CD4-positive, CD25-positive, alpha-beta regulatory T cell (primary cell): ENCODE measurements around the gene PPARD. TPM values are rescaled to one million over a fixed set of nuclear protein-coding genes. Genes with fewer than 3 reads are reported as not detected.
"Not testable (repeated sequence)": the region's sequence is repeated elsewhere in the genome, so short reads cannot be mapped to it uniquely, and the experiment has no call there.

Experiments used
- ATAC-seq, 2 donors: fragments of 150-1000 bp; cut with Tn5 transposase; one replicate each; pipeline ENCODE4 v1.10.0; 2021; ENCODE audit warnings: low read depth in 2 of 2, moderate number of reproducible peaks in 2 of 2, moderate library complexity in 1 of 2
- DNase-seq, 3 donors: peaks; one replicate each; pipeline versions ENCODE4 v3.0.0 to v3.0.0-alpha.2; 2012 to 2022; ENCODE audit warnings: mixed read lengths in 1 of 3
- H3K27ac ChIP-seq: one replicate; pipeline ENCODE4 v1.7.0; 2013; ENCODE audit warnings: mild to moderate bottlenecking, low read length; ENCODE audit not compliant: insufficient read depth, poor library complexity, severe bottlenecking
- H3K27me3 ChIP-seq: one replicate; pipeline ENCODE4 v1.7.0; 2013; ENCODE audit warnings: low read length; ENCODE audit not compliant: control insufficient read depth, insufficient read depth
- H3K36me3 ChIP-seq: one replicate; pipeline ENCODE4 v1.7.0; 2013; ENCODE audit warnings: mild to moderate bottlenecking, low read length, moderate library complexity; ENCODE audit not compliant: control insufficient read depth, insufficient read depth
- H3K4me1 ChIP-seq: 2 replicates; pipeline ENCODE4 v1.7.0; 2013; ENCODE audit warnings: mild to moderate bottlenecking, low read length; ENCODE audit not compliant: insufficient read depth, control insufficient read depth, poor library complexity, severe bottlenecking
- H3K4me3 ChIP-seq: one replicate; pipeline ENCODE4 v1.7.0; 2013; ENCODE audit warnings: low read depth, mild to moderate bottlenecking, low read length, moderate library complexity
- H3K9me3 ChIP-seq, 2 experiments: 1 replicate in 1 of 2; 2 replicates in 1 of 2; pipeline ENCODE4 v1.7.0; 2013; ENCODE audit warnings: low read length in 2 of 2, mild to moderate bottlenecking in 1 of 2, moderate library complexity in 1 of 2; ENCODE audit not compliant: control insufficient read depth in 2 of 2
- H3K27ac Mint-ChIP-seq, 3 donors: one replicate each; pipeline ENCODE4 v1.8.0; 2020 to 2022; ENCODE audit warnings: mild to moderate bottlenecking in 3 of 3, mixed read lengths in 3 of 3, moderate library complexity in 2 of 3
- H3K27me3 Mint-ChIP-seq: one replicate; pipeline ENCODE4 v1.8.0; 2022; ENCODE audit warnings: mild to moderate bottlenecking, mixed read lengths
- H3K36me3 Mint-ChIP-seq: one replicate; pipeline ENCODE4 v1.8.0; 2020; ENCODE audit warnings: mixed read lengths
- H3K4me1 Mint-ChIP-seq, 4 donors: one replicate each; pipeline ENCODE4 v1.8.0; 2020 to 2022; ENCODE audit warnings: mixed read lengths in 4 of 4, mild to moderate bottlenecking in 1 of 4
- H3K4me3 Mint-ChIP-seq, 4 donors: one replicate each; pipeline ENCODE4 v1.8.0; 2020 to 2022; ENCODE audit warnings: mild to moderate bottlenecking in 4 of 4, mixed read lengths in 4 of 4, moderate library complexity in 3 of 4
- H3K9me3 Mint-ChIP-seq, 7 donors: one replicate each; pipeline ENCODE4 v1.8.0; 2020 to 2022; ENCODE audit warnings: mixed read lengths in 7 of 7, mild to moderate bottlenecking in 3 of 7, moderate library complexity in 2 of 7
- polyA plus RNA-seq, 4 donors: library from polyadenylated mRNA; unstranded; fragments of 300-500 nt; fragmentation: Illumina TruSeq; gene quantifications; one replicate each; pipeline ENCODE4 v1.2.3, GENCODE V29; 2021
- total RNA-seq: library from RNA; stranded (reverse); gene quantifications from one replicate; pipeline ENCODE4 v1.2.3, GENCODE V29; 2022

The PPARD gene
- total and polyA plus RNA-seq, 5 donors from 2014 or later = 3.8 to 37.3 (median 5.9) TPM

- peaks cover 16% of the 10 kb centered on the region for H3K36me3 Mint-ChIP-seq
- H3K4me1 ChIP-seq = no peaks in the 10 kb centered on the region
- no peak overlapping the region for H3K27ac Mint-ChIP-seq
- H3K27ac ChIP-seq = no peak overlapping the region
- DNase-seq (no peak), ATAC-seq (no peak)
- no peaks in the 10 kb centered on the region for H3K27me3 ChIP-seq
- peaks cover 0 to 22% (median 4%) of the 10 kb centered on the region in 7 donors for H3K9me3 Mint-ChIP-seq
- H3K36me3 ChIP-seq = peaks cover 30% of the 10 kb centered on the region
- no peak overlapping the region for H3K4me3 Mint-ChIP-seq
- H3K27me3 Mint-ChIP-seq = no peaks in the 10 kb centered on the region
- H3K4me3 ChIP-seq = no peak overlapping the region
- H3K9me3 ChIP-seq = peaks cover 12 to 23% of the 10 kb centered on the region in 2 experiments
- H3K4me1 Mint-ChIP-seq = no peaks in the 10 kb centered on the region
Observed at GRCh38 chr6:35428421-35429149, 86.2 kb downstream of the PPARD start.

GRCh38 chr6:35429463-35429862 is 87.1 kb downstream of the PPARD start:
- Mint-ChIP-seq H3K4me1 (no peaks in the 10 kb centered on the region), H3K36me3 (peaks cover 13% of the 10 kb centered on the region), H3K9me3 (peaks cover 0 to 22% (median 4%) of the 10 kb centered on the region in 7 donors), H3K27me3 (no peaks in the 10 kb centered on the region), H3K4me3 (no peak overlapping the region), H3K27ac (no peak overlapping the region)
- Histone ChIP-seq H3K36me3 (peaks cover 21% of the 10 kb centered on the region), H3K27me3 (no peaks in the 10 kb centered on the region), H3K4me1 (no peaks in the 10 kb centered on the region), H3K4me3 (no peak overlapping the region), H3K27ac (no peak overlapping the region), H3K9me3 (peaks cover 12 to 23% of the 10 kb centered on the region in 2 experiments)
- no peak for DNase-seq
- ATAC-seq = no peak

- peak overlapping the region in 1 of 3 donors; percentile 56 for H3K27ac Mint-ChIP-seq
- no peak for ATAC-seq
- peaks cover 12 to 23% of the 10 kb centered on the region in 2 experiments for H3K9me3 ChIP-seq
Observed at GRCh38 chr6:35432291-35432690, 89.9 kb downstream of the PPARD start.

GRCh38 chr6:35432702-35433101 is 90.3 kb downstream of the PPARD start:
- not testable (repeated sequence) for H3K4me3 Mint-ChIP-seq, ATAC-seq, DNase-seq, H3K4me3 ChIP-seq, H3K27me3 Mint-ChIP-seq, H3K36me3 Mint-ChIP-seq, H3K27ac ChIP-seq, H3K4me1 Mint-ChIP-seq, H3K4me1 ChIP-seq, H3K27me3 ChIP-seq, H3K36me3 ChIP-seq
- peaks cover 12 to 23% of the 10 kb centered on the region in 2 experiments for H3K9me3 ChIP-seq
- Mint-ChIP-seq H3K9me3 (peaks cover 0 to 22% (median 4%) of the 10 kb centered on the region in 7 donors), H3K27ac (peak overlapping the region in 1 of 3 donors; percentile 56)

More at GRCh38 chr6:35432291-35432690, 89.9 kb downstream of the PPARD start:
- Mint-ChIP-seq H3K4me3 (no peak overlapping the region), H3K9me3 (peaks cover 0 to 22% (median 4%) of the 10 kb centered on the region in 7 donors), H3K27me3 (no peaks in the 10 kb centered on the region), H3K36me3 (no peaks in the 10 kb centered on the region), H3K4me1 (no peaks in the 10 kb centered on the region)
- H3K36me3 ChIP-seq = peaks cover 4% of the 10 kb centered on the region
- no peaks in the 10 kb centered on the region for H3K4me1 ChIP-seq
- H3K27ac ChIP-seq = no peak overlapping the region
- H3K27me3 ChIP-seq = no peaks in the 10 kb centered on the region
- H3K4me3 ChIP-seq = no peak overlapping the region
- no peak for DNase-seq

- Mint-ChIP-seq H3K27ac (peak overlapping the region in 1 of 3 donors; percentile 82), H3K36me3 (no peaks in the 10 kb centered on the region), H3K27me3 (no peaks in the 10 kb centered on the region), H3K9me3 (peaks cover 0 to 2% (median 0%) of the 10 kb centered on the region in 7 donors), H3K4me1 (no peaks in the 10 kb centered on the region), H3K4me3 (no peak overlapping the region)
- DNase-seq = no peak
- no peaks in the 10 kb centered on the region for H3K27me3 ChIP-seq
- H3K27ac ChIP-seq = no peak overlapping the region
- ATAC-seq = no peak
- no peaks in the 10 kb centered on the region for H3K36me3 ChIP-seq
- H3K4me1 ChIP-seq = no peaks in the 10 kb centered on the region
- H3K4me3 ChIP-seq = no peak overlapping the region
- peaks cover 0 to 1% of the 10 kb centered on the region in 2 experiments for H3K9me3 ChIP-seq
Observed at GRCh38 chr6:35435074-35435837, 92.9 kb downstream of the PPARD start.

- Histone ChIP-seq H3K4me1 (no peaks in the 10 kb centered on the region), H3K4me3 (no peak overlapping the region), H3K27ac (no peak overlapping the region), H3K9me3 (no peaks in the 10 kb centered on the region), H3K36me3 (no peaks in the 10 kb centered on the region), H3K27me3 (no peaks in the 10 kb centered on the region)
- Mint-ChIP-seq H3K4me1 (no peaks in the 10 kb centered on the region), H3K27me3 (no peaks in the 10 kb centered on the region), H3K36me3 (no peaks in the 10 kb centered on the region), H3K4me3 (no peak overlapping the region), H3K27ac (no peak overlapping the region), H3K9me3 (no peaks in the 10 kb centered on the region)
- ATAC-seq (no peak), DNase-seq (no peak)
Observed at GRCh38 chr6:35436071-35436857, 93.9 kb downstream of the PPARD start.

- peak overlapping the region in 1 of 3 donors; percentile 53 for H3K27ac Mint-ChIP-seq
- not testable (repeated sequence) for H3K4me3 Mint-ChIP-seq, H3K27ac ChIP-seq, ATAC-seq, H3K36me3 ChIP-seq, H3K4me3 ChIP-seq, H3K27me3 Mint-ChIP-seq, H3K4me1 Mint-ChIP-seq, H3K36me3 Mint-ChIP-seq, H3K4me1 ChIP-seq, H3K9me3 ChIP-seq, H3K27me3 ChIP-seq, DNase-seq, H3K9me3 Mint-ChIP-seq
Observed at GRCh38 chr6:35438378-35439065, 96.2 kb downstream of the PPARD start.
